ENCODE measurements around the gene SPHK1.

DNA sequence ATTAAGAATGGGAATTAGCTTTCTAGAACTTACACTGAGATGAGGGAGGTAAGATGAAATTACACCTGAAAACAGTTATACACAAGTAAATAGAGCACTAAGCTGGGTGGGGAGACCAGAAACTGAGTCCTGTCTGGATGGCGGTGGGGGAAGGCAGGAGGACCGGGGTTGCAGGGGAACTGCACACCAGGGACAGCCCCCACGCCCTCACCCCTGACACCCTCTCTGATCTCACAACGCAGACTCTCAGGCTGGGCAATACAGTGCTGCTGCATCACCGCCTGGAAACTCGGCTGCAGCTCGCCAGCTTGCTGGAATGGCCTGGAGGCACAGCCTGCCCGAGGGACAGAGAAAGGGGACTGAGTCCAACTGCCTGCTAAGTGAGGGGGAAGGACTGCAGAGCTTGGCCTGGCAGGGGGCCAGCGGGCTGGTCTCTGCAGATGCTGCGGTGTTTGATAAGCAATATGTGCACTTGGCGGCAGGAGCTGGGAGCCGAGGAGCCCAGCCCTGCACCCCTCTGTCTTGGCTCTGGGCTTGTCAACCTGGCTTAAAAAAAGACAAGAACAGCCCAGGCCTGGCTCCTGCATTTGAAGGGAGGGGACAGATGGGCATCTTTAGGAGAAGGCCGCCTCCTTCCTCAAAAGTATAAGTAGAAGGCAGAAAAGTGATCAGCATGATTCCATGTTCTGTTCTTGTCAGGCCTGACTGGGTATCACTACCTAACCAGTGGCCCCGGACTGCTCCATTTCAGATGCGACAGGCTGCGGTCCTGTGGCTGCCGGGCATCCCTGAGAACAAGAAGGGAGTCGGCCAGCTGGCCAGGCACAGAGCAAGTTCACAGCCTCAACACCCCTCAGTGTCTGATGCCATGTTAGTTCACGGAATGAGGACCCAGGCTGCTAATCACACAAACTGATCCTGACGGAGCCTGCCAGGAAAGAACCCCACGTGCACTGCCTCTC lies 30.2 kb downstream of the SPHK1 start:
- TF ChIP-seq GATA2 (IDR thresholded peaks at IDR 0.05; ENCODE audit: low read depth, low read length) (peak; percentile 82), GATA3 (IDR thresholded peaks at IDR 0.05; ENCODE audit: low read depth, low read length) (no peak)
